GM19438 (cell line): ENCODE data around the gene GNB3.
"Not testable (repeated sequence)": the region's sequence is repeated elsewhere in the genome, so short reads cannot be mapped to it uniquely, and the experiment has no call there.

Experiments used
- ATAC-seq: cut with Tn5 transposase; IDR thresholded peaks from one replicate; pipeline ENCODE4 v1.9.1; 2021; ENCODE audit warnings: low read depth; ENCODE audit not compliant: unreplicated experiment

The GNB3 gene

GRCh38 chr12:6858799-6859198 lies 18.1 kb downstream of the GNB3 start:
- ATAC-seq = no peak

- no peak for ATAC-seq
Measured at GRCh38 chr12:6860116-6860515, 19.4 kb downstream of the GNB3 start.

- ATAC-seq = no peak
Measured at GRCh38 chr12:6860942-6861341, 20.2 kb downstream of the GNB3 start.

GRCh38 chr12:6861391-6861790 lies 20.7 kb downstream of the GNB3 start:
- no peak for ATAC-seq

GRCh38 chr12:6863033-6863432 lies 22.3 kb downstream of the GNB3 start:
- no peak for ATAC-seq

GRCh38 chr12:6863586-6864321 lies 23.0 kb downstream of the GNB3 start:
- no peak for ATAC-seq

- ATAC-seq = not testable (repeated sequence)
Measured at GRCh38 chr12:6865307-6865706, 24.6 kb downstream of the GNB3 start.

- no peak for ATAC-seq
Measured at GRCh38 chr12:6866163-6866919, 25.6 kb downstream of the GNB3 start.

- ATAC-seq = peak; percentile 3
Measured at GRCh38 chr12:6866920-6867412, 26.2 kb downstream of the GNB3 start.

GRCh38 chr12:6867413-6868210 lies 26.9 kb downstream of the GNB3 start, which contains the start of gene TPI1:
Gene TPI1 (plus strand): TSS chr12:6867531. CDS start chr12:6867567, 36 bp downstream.
- ATAC-seq = peak; percentile 58

- ATAC-seq = no peak
Measured at GRCh38 chr12:6868211-6869048, 27.7 kb downstream of the GNB3 start.

GRCh38 chr12:6869049-6870021 lies 28.6 kb downstream of the GNB3 start:
- no peak for ATAC-seq

GRCh38 chr12:6870304-6870703 lies 29.6 kb downstream of the GNB3 start:
- ATAC-seq = not testable (repeated sequence)

- no peak for ATAC-seq
Measured at GRCh38 chr12:6871052-6871957, 30.6 kb downstream of the GNB3 start.

GRCh38 chr12:6872073-6873048 lies 31.6 kb downstream of the GNB3 start:
- ATAC-seq = peak; percentile 36

- peak; percentile 56 for ATAC-seq
Measured at GRCh38 chr12:6873094-6874014, 32.6 kb downstream of the GNB3 start, which contains the start of gene SPSB2. Gene SPSB2 (minus strand): TSS chr12:6873303. CDS start chr12:6872901, 402 bp downstream.
